Measurements from ENCODE around the gene SLC35A3.

Gene SLC35A3

GRCh38 chr1:100005424-100005823, 35.6 kb downstream of the SLC35A3 start:
- no peak for DNase-seq (ENCODE audit: low read depth in 2 of 2)
- TF ChIP-seq CTCF (IDR thresholded peaks at IDR 0.05; ENCODE audit: low read depth, low read length): no peak
- H3K4me3 ChIP-seq (replicated peaks in 1 of 2; ENCODE audit: low read depth in 2 of 2, low read length in 2 of 2): no peak overlapping the region

- no peak for TF ChIP-seq CTCF (IDR thresholded peaks at IDR 0.05; ENCODE audit: low read depth, low read length)
- DNase-seq (ENCODE audit: low read depth in 2 of 2): no peak
- H3K4me3 ChIP-seq (replicated peaks in 1 of 2; ENCODE audit: low read depth in 2 of 2, low read length in 2 of 2): no peak overlapping the region
Measured at GRCh38 chr1:100006688-100007087, 36.9 kb downstream of the SLC35A3 start.

- TF ChIP-seq CTCF (IDR thresholded peaks at IDR 0.05; ENCODE audit: low read depth, low read length): no peak
- DNase-seq (ENCODE audit: low read depth in 2 of 2): peak in 1 of 2 donors; percentile 61
- H3K4me3 ChIP-seq (replicated peaks in 1 of 2; ENCODE audit: low read depth in 2 of 2, low read length in 2 of 2): no peak overlapping the region
Measured at GRCh38 chr1:100009458-100009857, 39.7 kb downstream of the SLC35A3 start.

- DNase-seq (ENCODE audit: low read depth in 2 of 2): no peak
- TF ChIP-seq CTCF (IDR thresholded peaks at IDR 0.05; ENCODE audit: low read depth, low read length): no peak
- H3K4me3 ChIP-seq (replicated peaks in 1 of 2; ENCODE audit: low read depth in 2 of 2, low read length in 2 of 2): no peak overlapping the region
Measured at GRCh38 chr1:100010804-100011203, 41.0 kb downstream of the SLC35A3 start.

GRCh38 chr1:100019220-100019619, 49.4 kb downstream of the SLC35A3 start:
- DNase-seq (ENCODE audit: low read depth in 2 of 2): no peak
- TF ChIP-seq CTCF (IDR thresholded peaks at IDR 0.05; ENCODE audit: low read depth, low read length): no peak

GRCh38 chr1:100023482-100023881, 53.7 kb downstream of the SLC35A3 start:
- no peak overlapping the region for H3K4me3 ChIP-seq (replicated peaks in 1 of 2; ENCODE audit: low read depth in 2 of 2, low read length in 2 of 2)
- no peak for TF ChIP-seq CTCF (IDR thresholded peaks at IDR 0.05; ENCODE audit: low read depth, low read length)
- DNase-seq (ENCODE audit: low read depth in 2 of 2): no peak

More at GRCh38 chr1:100019220-100019619, 49.4 kb downstream of the SLC35A3 start:
- no peak overlapping the region for H3K4me3 ChIP-seq (replicated peaks in 1 of 2; ENCODE audit: low read depth in 2 of 2, low read length in 2 of 2)

GRCh38 chr1:100027212-100027611, 57.4 kb downstream of the SLC35A3 start:
- DNase-seq (ENCODE audit: low read depth in 2 of 2): no peak
- TF ChIP-seq CTCF (IDR thresholded peaks at IDR 0.05; ENCODE audit: low read depth, low read length): no peak
- no peak overlapping the region for H3K4me3 ChIP-seq (replicated peaks in 1 of 2; ENCODE audit: low read depth in 2 of 2, low read length in 2 of 2)
